GM21390 (cell line): Measurements from ENCODE around the gene ASCC3.

Source experiments
- ATAC-seq: cut with Tn5 transposase; IDR thresholded peaks from one replicate; pipeline ENCODE4 v1.9.1; 2021; ENCODE audit not compliant: unreplicated experiment

Gene ASCC3

GRCh38 chr6:100509101-100509500, 372.0 kb downstream of the ASCC3 start:
- ATAC-seq, result no peak

GRCh38 chr6:100506651-100507050, 374.5 kb downstream of the ASCC3 start:
- ATAC-seq, result no peak

DNA sequence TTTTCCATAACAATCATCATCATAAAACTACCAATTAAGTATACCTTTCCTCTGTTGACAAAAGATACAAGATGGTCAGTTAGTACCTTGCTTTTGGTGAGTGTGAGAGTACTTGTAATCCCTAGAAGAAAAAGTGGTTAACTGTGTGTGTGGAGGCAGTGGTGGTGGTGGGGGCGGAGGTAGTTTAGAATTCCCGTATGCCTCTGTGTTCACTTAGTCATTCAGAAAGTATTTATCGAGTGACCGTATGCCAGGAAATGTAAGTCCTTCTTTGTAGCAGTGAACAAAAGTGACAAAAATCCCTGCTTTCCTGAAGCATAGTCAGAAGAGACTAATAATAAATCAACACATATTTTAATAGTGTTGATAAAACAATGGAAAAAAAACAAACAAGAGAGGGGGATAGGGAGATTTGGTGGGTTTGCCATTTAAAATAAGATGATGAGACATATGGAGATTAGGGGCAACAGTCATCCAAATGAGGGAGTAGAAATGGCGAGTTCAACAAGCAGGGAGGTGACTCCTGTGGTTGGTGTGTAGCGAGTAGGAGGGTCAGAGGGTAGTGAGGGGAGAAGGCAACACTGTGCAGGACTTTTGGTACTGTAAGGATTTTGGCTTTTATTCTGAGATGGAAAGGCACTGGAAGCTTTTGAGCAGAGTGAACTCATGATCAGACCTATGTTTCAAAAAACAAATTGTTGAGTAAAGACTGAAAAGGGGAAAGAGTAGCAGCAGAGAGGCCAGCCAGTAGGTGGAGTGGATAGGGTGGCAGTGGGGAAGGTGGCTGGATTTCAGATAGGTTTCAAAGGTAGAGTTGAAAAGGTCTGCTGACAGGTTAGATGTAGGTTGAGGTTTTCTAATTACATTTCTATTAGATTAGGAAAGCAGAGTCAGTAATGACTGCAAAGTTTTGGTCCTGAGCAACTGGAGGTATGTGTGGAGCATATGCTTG, 376.1 kb downstream of the ASCC3 start:
- peak; percentile 51 for ATAC-seq

- ATAC-seq, result no peak
These were observed 378.0 kb downstream of the ASCC3 start for GRCh38 chr6:100503043-100503705.

DNA sequence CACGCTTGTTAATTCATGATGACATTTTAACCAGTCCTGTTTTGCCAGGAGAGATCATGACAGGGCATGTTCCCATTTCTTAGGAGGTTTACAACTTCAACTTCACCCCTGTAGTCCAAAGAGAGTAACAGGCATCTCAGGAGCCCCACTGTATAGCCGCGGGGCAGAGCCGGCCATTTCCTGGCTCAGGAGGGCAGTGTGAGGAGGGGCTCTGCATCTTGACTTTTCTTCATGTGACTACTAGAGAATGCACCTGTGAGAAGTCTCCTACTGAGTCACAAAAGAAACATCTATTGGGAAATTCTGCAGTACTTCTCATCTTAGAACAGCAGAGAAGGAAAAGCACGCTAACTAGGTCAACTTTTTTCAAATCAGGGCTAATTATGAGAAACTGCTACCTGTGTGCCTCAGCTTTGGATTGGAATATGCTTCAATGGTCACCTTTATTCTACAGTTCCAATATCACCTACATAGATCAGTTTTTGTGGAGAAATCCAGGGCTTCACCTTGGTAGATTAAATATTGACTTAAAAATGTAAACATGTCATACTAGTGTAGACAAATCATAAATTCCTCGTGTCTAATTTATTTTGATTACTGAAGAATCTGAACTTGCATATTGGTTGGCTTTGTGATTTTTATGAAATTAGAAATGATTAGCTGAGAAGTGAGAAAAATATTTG, 387.8 kb downstream of the ASCC3 start:
- ATAC-seq, result no peak

DNA sequence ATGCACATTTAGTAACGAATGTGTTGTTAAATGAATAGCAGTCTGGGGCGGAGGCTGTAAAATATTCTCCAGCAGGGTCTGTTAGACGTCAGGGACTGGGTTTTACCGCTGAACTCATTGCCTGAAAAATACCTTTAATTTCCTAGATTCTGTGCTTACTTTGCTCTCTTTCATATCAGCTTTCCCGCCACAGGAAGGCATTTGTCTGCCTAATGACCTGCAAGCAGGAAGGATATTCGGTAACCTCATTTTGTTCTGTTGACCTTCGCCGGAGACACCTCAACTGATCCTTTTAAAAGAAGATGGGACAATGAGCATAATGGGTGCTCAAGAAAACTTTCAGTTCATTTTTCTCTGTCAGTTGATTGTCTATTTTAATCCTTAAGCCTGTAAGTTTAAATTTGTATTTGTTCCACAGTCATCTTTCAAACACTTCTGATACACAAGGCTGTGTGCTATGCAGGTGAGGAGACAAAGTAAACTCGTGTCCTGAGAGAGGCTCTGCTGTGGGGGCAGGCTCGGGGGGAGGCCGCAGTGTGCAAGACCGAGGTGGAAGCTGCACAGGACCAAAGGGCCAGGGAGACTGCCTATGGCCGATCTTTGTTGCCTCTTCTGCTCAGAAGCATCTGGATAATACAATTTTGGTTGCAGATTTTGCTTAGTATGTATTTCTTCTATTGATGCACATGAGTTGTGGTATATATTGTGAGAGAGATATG, 389.0 kb downstream of the ASCC3 start:
- no peak for ATAC-seq

- no peak for ATAC-seq
These were observed 391.1 kb downstream of the ASCC3 start for GRCh38 chr6:100490065-100490464.

- ATAC-seq, result peak; percentile 39
These were observed 392.9 kb downstream of the ASCC3 start for GRCh38 chr6:100488244-100488643.

DNA sequence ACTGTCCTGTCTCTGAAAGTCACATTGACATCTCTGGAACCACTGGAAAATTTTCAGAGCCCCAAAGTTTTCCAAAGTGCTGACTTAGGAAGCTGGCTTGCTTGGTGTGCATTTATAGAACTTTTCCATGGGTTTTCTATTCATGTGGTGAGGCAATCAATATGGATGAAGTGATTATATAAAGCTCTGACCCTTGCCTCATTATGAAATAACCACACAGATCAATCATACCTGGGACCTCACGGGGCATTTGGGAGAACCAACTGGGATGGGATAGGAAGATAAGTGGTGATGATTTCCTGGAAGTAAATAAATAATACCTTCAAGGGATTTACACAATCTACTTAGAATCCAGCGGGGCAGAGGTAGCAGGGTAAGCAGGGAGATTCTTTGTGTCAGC, 393.5 kb downstream of the ASCC3 start:
- ATAC-seq, result no peak

GRCh38 chr6:100485268-100485667, 395.9 kb downstream of the ASCC3 start:
- ATAC-seq, result no peak

- ATAC-seq, result no peak
These were observed 396.7 kb downstream of the ASCC3 start for GRCh38 chr6:100484474-100484873.

DNA sequence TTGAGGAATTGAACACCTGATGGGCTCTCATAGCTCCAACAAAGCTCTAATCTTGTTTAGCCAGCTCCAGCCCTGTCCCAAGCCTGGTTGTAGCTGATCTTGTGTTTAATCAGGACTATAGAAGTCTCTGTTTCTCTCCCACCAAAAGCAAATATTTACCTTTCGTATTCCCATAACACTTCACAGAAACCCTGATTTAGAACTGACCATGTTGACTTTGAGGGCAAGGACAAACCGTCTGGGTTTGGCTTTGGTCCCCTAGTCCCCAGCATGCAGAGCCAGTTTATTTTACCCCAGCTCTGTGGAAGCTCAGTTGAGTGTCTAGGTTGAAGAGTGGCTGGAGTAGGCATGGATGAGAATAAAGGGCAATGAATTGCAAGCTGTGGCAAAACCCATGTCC, 398.4 kb downstream of the ASCC3 start:
- ATAC-seq, result no peak

DNA sequence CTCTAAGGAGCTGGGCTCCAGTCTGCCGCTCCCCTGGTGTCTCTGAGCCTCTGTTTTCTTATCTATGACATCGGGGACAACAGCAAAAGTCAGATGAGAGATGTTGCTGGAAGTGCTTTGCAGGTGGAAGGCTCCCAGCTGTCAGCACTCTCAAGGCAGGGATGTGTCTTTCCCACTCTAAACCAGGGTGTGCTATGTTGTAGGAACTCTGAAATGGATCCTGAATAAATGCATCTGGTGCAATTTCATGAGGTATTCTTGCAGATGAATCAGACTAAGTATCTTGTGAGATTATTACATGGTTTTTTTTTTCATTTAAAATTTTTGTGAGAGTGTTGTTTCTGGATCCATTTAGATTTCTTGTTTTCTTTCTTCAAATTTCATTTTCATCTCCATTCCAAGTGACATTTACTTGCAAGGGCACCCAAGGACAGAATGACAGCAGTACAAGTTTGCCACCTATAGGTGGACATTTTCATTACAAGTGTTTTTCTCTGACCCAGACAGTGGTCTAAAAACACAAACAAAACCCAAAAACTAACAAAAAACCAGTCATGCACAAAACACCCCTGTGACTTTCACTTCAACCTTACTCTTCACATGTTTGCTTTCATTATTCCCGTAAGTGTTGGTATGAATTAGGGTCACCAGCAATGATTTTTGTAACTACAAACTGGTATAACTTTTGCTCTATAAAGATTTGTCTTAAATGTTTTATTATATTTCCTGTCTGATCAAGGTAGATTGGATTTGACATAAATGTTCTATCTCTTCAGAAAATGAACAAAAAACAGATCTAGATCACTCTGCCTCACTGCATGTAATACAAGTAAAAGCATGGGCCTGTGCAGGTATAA, 401.7 kb downstream of the ASCC3 start:
- peak; percentile 56 for ATAC-seq

DNA sequence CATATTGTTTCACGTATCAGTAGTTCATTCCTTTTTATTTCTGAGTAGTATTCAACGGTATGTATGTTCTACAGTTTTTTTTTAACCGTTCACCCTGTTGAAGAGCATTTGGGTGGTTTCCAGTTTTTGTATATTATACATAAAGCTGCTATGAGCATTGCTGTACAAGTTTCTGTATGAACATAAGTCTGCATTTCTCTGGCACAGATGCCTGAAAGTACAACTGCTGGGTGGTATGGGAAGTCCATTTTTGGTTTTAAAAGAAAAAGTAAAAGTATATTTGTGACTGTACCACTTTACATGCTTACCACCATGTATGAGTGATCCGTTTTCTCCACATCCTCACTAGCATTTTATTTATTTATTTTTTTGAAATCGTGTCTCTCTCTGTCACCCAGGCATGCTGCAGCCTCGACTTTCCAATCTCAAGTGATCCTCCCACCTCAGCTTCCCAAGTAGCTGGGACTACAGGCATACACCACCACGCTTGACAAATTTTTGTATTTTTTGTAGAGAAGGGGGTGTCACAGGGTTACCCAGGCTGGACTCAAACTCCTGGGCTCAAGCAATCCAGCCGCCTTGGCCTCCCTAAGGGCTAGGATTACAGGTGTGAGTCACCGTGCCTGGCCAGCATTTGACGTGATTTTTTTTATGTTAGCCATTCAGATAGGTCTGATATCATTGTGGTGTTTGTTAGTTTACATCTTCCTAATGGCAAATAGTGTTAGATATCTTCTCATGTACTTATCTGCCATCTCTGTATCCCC, 405.4 kb downstream of the ASCC3 start:
- ATAC-seq, result peak; percentile 70

DNA sequence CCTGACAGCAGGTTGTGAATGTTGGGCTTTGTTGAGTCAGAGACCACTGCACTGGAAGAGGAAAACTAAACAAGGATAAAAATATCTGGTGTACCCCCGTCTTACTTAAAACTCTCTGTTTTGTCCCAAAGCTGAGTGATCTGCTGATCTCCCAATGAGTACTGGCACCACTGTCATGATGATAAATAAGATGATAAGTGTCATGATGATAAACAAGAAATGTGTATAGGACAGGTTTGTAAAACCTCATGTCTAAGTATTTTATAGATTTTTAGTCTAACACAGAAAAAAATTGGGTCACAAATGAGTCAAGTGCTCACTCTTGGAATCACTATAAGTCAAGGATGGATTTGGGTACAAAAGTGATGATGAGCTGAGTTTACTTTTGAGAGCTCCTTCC, 407.9 kb downstream of the ASCC3 start:
- no peak for ATAC-seq

DNA sequence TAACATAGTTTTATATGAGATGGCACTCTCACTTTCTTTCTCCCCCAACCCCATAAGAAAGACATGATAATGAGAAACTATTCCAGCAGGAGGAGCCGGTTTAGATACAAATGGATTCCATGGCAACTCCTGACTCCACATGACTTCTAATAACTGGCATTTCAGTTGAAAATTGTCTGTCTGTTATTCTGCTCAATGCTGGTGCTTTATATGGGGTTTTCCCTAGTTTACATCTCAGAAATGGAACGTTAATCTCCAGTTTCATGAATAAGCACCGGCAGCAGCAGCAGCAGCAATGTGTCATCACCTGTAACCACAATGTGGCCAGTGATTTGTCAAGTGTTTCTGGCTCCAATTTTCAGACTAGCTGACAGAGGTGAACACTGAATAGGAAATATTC, 408.5 kb downstream of the ASCC3 start:
- ATAC-seq, result peak; percentile 88

- ATAC-seq, result no peak
These were observed 410.6 kb downstream of the ASCC3 start for GRCh38 chr6:100470422-100471120.

DNA sequence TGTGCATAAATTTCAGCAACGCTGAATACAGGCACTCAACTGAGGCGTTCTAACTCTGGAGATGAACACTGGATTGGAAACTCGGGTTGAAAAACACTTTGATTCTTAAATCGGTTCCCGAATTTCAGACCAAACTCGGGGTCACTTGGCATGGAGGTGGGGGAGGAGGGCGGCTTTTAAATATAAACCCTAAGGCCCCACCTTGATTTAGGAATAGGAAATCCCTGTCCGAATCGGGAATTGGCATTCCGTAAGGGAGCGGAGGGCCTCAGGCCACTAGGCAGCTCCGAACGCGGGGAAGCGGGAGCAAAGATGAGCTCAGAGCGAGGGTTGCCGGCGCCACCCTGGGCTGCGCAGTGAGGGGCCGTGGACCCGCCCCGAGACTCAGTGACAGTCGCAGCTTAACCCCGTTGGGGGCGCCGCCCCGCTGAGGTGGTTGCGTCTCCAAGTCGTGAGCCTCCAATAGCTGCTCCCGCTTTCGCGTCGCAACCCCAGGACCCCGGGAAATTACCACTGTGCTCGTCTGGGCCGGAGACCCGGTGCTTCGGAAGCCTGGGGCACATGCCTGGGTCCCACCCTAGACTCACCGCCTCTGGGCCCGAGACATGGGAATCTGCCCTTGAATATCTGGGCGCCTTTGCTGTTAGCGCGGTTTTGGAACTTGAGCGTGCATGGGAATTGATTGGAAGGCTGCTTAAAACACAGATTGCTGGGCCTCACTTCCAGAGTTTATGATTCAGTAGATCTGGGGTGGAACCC, 411.8 kb downstream of the ASCC3 start:
- no peak for ATAC-seq
